GM19025 (cell line): ENCODE data around the gene ATF6.
"Not testable (repeated sequence)": the region's sequence is repeated elsewhere in the genome, so short reads cannot be mapped to it uniquely, and the experiment has no call there.

Experiments used
- ATAC-seq: cut with Tn5 transposase; IDR thresholded peaks from one replicate; pipeline ENCODE4 v1.9.1; 2021; ENCODE audit warnings: mild to moderate bottlenecking, low read depth, moderate library complexity; ENCODE audit not compliant: unreplicated experiment

ATF6 gene

DNA sequence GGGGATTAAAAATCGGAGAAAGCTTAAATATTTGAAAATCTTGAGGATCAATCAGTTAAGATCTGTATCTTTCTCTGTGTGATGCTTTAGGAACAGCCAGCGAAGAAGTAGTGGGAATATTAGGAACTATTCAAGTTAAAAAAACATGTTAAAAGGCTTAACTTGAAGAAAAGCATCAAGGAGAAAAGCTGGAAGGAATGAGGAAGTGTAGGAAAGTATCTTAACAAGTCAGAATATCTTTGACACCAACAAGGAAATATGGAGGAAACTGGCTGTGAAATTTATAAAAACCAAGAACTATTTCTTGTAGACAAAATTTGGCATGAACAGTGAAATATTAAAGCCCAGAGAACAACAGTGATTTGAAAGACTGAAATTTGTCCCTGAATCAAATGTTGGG is 60.4 kb downstream of the ATF6 start:
- ATAC-seq = no peak

DNA sequence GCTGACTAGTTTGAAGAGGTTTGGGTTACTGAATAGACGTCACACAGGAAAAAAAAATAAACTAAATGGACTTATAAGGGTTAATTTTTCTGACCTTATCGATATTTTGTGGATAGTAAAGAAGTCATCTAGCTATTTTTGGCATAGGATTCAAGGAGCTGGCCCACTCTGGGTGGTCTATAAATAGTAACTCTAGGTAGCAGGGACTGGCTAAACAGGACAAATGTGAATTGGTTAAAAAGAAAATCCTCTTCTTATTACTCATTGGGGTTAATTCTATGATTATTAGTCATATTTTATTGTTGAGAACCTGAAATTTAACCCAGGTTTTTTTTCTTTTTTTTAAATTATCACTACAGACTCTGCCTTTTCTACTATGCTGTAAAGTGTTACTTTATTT is 61.7 kb downstream of the ATF6 start:
- ATAC-seq = no peak

- ATAC-seq = not testable (repeated sequence)
These were observed 66.3 kb downstream of the ATF6 start for GRCh38 chr1:161832299-161832907.

DNA sequence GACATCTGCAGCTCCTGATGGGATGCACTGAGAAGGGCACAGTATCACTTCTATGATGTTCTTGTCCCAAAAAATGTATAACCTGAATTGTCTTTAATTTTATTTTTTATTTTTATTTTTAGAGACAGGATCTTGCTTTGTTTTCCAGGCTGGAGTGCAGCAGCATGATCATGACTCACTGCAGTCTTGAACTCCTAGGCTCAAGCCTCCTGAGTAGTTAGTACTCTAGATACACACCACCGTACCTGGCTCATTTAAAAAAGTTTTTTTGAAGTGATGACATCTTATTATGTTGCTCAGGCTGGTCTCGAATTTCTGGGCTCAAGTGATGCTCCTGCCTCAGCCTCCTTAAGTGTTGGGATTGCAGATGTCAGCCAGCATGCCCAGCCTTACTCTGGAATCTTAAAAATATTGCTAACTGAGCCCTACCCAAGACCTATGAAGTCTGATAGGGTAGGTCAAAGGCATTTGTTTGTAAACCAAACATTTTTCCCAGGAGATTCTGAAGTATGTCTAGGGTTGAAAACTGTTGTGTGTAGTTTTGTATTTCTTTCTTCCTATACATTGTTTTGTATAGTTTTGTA is 68.9 kb downstream of the ATF6 start:
- ATAC-seq = no peak

DNA sequence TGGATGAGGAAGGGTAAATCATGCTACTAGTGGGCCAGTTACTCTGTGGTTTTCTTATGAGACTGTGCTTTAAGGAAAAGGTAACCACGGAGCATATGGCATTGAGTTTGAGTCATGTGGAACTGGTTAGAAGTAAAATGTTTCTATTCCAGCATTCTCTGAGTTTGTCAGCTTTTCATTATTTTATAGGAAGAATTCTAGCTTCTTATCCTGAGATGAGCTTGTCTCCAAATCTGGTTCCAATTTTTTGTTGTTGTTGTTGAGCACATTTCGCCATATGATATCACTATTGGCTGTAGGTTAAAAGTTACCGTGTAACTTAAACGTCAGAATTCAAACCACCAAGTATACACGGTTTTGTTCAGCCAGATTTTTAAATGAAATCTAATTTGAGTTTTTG is 69.9 kb downstream of the ATF6 start:
- no peak for ATAC-seq

GRCh38 chr1:161838362-161838761 is 72.2 kb downstream of the ATF6 start:
- ATAC-seq = no peak

GRCh38 chr1:161838885-161839284 is 72.8 kb downstream of the ATF6 start:
- no peak for ATAC-seq

DNA sequence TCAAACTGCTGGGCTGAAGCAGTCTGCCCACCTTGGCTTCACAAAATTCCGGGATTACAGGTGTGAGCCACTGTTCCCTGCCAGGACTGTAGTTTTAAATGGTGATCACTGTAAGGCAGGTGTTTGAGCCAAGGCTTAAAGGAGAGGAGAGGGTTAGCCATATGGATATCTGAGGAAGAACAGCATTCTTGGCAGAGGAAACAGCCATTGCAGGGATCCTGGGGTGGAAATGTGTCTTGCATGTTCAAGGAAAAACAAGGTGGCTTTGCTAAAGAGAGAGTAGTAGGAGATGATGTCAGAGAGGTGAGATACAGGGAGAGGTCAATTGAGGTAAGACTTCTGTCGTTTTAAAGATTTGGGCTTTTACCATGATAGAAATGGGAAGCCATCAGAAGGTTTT is 73.5 kb downstream of the ATF6 start:
- ATAC-seq = no peak

DNA sequence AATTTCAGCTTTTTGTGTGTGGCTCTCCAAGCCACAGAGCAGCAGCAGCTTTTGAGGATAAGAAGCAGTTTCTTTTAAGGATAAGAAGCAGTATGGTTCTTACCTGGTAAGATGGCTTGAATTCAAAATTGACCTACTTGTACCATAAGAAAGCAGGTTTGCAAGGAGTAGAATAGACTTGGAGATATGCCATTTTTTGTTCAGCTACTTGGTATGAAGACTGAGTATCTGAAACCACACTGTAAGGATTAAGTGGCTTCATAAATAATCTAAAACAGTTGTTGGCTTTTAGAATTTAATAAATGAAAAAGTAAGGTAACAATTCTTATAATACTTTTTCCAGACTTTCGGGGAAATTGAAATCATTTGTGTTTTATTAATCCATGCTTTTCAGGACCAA is 74.2 kb downstream of the ATF6 start:
- no peak for ATAC-seq

DNA sequence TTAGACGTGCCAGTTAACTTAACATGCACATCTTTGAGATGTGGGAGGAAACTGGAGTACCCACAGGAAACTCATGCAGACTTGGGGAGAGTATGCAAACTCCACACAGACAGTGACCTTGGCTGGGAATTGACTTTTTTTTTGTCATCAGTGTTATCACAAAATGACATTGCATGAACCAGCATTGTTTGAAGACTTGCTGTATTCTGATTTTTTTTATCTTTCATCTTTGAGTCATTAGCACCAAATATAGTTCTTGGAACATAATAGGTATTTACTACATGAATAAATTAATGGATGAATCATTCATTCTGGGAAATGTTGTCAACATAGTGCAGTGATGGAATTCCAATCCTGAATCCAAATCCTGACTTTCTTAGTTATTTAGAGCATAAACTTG is 77.0 kb downstream of the ATF6 start:
- ATAC-seq = no peak

- no peak for ATAC-seq
These were observed 78.6 kb downstream of the ATF6 start for GRCh38 chr1:161844696-161845095.

GRCh38 chr1:161848676-161849075 is 82.6 kb downstream of the ATF6 start:
- ATAC-seq = no peak

DNA sequence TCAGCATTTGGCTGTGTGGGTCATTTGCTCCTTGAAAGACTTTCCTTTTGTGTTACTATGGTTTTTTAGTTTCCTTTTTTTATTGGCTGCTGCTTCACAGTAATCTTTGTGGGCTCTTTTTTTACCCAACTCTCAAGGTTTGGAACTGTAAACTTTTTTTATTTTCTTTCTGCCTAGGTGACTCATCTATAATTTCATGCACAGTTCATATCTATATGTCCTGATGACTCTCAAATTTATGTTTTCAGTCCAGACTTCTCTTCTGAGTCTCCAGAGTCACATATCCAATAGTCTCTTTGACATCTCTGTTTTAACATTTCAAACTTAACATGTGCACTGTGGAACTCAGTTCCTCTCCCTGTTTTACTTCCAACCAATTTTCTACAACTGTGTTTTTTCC is 83.4 kb downstream of the ATF6 start:
- ATAC-seq = no peak

GRCh38 chr1:161855260-161855659 is 89.1 kb downstream of the ATF6 start:
- ATAC-seq = no peak

DNA sequence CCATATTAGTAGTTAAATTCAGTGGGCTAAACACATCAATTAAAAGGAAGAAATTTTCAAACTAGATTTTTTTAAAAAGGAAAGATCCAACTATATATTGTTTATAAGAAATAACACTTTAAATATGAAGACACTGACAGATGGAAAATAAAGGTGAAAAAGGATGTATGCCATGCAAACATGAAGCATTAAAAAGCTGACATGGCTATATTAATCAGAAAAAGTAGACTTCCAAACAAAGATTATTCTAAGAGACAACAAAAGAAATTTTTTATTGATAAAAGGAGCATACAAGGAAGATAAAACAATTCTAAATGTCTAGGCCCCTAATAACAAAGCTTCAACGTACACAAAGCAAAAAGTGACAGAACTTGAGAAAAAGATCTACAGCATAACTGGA is 92.2 kb downstream of the ATF6 start:
- ATAC-seq = no peak

GRCh38 chr1:161863549-161863948 is 97.4 kb downstream of the ATF6 start:
- no peak for ATAC-seq

DNA sequence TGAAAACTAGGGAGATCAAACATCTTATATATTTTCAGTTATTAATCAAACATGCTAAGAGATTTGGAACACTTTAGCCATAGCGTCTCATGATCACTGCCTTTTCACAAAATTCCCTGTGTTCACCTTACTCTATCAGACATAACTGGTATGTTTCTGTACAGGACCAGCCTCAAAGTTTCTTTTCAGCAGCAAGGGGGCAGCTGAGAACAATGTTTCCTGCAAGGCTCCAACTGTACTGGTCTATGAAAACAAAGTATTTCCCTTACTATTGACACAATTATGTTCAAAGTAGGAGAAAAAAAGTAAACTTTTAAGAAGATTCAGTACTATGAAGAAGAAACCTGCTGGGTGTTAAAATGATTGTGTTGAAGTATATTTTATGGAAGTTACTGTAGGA is 98.5 kb downstream of the ATF6 start:
- no peak for ATAC-seq

DNA sequence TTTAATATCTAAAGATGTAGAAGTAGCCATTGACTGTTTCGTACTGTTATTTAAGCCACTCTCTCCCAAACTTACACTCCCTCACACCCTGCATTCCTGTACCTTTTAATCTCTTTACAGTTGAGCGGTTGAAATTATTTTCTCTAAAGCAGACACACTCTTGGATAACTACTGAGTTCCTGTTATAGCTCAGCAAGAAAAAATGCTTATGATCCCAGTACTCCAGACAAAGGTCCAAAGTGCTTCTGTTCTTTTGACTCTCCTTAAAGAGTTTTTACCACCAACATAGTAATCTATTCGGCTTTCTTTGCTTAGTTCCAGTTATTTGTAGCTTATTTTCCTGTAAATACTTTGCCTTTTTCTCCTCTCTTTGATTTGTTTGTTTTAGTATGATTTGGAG is 100.1 kb downstream of the ATF6 start:
- no peak for ATAC-seq

DNA sequence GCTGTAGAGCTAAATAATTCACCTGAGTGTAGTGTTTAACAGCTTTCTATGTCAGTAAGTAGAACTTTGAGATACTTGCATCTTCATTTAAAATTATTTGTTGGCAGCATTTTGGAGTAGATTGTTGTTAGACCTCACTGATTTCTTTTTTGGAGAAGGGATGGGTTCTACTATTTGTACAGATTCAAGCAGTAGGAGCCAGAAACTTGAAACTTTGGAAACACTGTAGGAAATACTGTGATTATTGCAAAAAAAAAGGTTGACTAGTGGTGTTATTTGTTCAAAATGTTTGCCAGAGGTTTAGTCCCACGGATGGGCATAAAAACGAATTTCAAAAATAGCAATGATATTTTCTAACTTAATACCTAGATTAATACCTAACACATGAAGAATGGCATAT is 102.7 kb downstream of the ATF6 start:
- ATAC-seq = no peak

DNA sequence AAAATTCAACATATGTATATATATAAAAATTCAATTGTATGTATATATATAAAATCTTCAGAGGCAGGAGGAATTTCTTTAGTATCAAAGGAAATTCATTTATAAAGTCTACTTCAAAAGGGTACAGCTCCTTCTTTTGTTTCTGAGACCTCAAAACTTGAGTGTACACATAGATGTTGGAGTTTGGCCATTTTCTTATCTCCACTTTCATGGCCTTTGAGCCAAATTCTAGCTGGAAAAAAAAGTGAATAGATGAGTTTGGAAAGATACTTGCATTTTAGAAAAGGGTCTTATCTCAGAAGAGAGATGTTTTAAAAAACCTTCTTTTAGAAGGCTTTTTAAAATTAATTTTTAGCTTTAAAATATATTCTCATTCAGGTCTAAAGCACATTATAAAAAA is 103.2 kb downstream of the ATF6 start:
- no peak for ATAC-seq

DNA sequence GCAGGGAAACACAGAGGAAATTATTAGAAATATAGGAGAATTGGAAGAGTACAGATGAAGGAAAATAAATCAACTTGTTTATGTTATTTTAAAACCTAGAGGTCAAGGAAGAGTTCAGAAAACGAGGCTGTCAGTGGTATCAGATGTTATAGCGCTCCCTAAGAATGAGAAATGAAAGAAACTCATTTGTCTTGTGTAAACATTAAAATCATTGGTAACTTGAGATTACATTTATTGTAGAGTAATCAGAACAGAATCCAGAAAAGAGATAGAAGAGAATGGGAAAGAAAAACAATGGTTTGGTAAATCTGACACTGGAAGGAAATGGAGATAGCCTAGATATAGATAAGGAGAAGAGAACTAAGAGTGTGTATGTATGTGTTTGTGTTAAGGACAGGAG is 106.4 kb downstream of the ATF6 start:
- no peak for ATAC-seq

- ATAC-seq = no peak
These were observed 113.1 kb downstream of the ATF6 start for GRCh38 chr1:161879261-161879660.

DNA sequence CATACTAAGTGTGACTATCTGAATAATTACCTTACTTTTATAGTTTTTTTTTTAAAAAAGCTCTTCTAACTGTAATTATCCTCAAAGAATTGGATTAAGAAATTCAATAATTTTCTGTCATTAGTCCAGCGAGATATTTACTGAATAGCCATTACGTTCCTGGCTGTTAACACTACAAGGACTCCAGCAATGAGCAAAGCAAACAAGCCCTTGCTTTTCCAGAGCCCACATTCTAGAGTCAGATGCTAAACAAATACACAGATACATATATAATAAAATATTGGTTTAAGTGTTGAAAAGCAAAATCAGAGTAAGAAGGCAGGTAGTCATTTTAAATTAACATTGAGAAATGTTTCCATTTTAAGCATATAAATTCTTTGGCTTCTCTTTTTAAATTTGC is 118.4 kb downstream of the ATF6 start:
- no peak for ATAC-seq
